ENCODE results near the gene SPOCD1. TPM values are rescaled to one million over a fixed set of nuclear protein-coding genes. Genes with fewer than 3 reads are reported as not detected.

The SPOCD1 gene
- total RNA-seq, 1 donor from 2014 or later, result 28.0 TPM

GRCh38 chr1:31799895-31800673, 15.7 kb downstream of the SPOCD1 start:
- Histone ChIP-seq H3K9me3 (ENCODE audit: insufficient read depth, low read depth, low read length) (no peaks in the 10 kb centered on the region), H3K4me2 (ENCODE audit: low read length) (peak overlapping the region; percentile 99), H3K79me2 (ENCODE audit: insufficient read depth, low read length) (peaks cover 36% of the 10 kb centered on the region), H3K4me1 (ENCODE audit: insufficient read depth, low read length) (peaks cover 33% of the 10 kb centered on the region), H3K27ac (ENCODE audit: low read depth, low read length) (no peak overlapping the region), H3K4me3 (ENCODE audit: insufficient read depth, low read depth, low read length) (no peak overlapping the region), H4K20me1 (ENCODE audit: insufficient read depth, low read length) (peaks cover 25% of the 10 kb centered on the region), H3K9ac (ENCODE audit: low read length) (no peak overlapping the region), H3K36me3 (ENCODE audit: insufficient read depth, low read length) (no peaks in the 10 kb centered on the region), H3K27me3 (ENCODE audit: insufficient read depth, low read length) (no peaks in the 10 kb centered on the region), H2AFZ (ENCODE audit: low read depth, low read length) (no peak overlapping the region)
- Mint-ChIP-seq H3K4me1 (ENCODE audit: low read depth, unreplicated experiment) (peaks cover 20% of the 10 kb centered on the region), H3K9me3 (ENCODE audit: unreplicated experiment) (no peaks in the 10 kb centered on the region), H3K27me3 (ENCODE audit: low read depth, unreplicated experiment) (no peaks in the 10 kb centered on the region), H3K4me3 (ENCODE audit: unreplicated experiment) (no peak overlapping the region), H3K36me3 (ENCODE audit: low read depth, unreplicated experiment) (no peaks in the 10 kb centered on the region), H3K27ac (ENCODE audit: unreplicated experiment) (no peak overlapping the region)
- TF ChIP-seq CTCF (IDR thresholded peaks at IDR 0.05; ENCODE audit: insufficient read depth, low read depth, low read length), result no peak
- DNase-seq (ENCODE audit: low read depth) (no peak), FAIRE-seq (no peak)

DNA sequence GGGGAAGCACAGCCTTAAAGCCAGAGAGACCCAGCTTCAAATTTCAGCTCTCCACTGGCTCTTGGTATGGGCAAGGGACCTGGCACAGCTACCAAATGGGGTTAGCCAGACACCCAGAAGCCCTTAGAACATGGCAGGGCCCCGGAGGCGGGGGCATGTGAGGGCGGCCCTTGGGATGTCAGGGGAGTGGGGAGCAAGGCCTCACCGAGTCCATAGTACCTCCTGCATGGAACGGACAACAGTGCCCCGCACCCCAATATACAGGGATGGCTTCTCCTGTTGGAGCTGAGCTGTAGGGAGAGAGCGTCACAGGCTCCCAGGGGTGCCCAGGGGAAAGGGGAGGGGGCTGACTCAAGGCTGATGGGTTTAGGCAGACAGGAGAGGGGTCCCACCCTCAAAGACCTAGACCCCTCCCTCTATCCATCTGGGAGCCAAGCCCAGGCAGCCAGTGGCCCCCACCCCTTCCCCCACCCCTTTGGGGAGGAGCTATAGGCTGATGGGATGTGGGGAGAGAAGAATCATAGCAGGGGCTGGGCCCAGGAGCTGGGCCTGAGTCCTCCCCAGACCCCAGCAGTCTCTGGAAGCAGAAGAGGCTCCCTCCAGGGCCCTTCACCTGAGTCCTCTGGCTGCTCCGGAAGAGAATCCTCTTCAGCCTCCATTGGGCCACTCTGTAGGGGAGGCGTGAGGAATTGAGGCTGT, 16.5 kb downstream of the SPOCD1 start:
- H3K9ac ChIP-seq (ENCODE audit: low read length), result peak overlapping the region; percentile 94
- H3K4me2 ChIP-seq (ENCODE audit: low read length), result peak overlapping the region; percentile 99
- DNase-seq (ENCODE audit: low read depth), result no peak

More for the DNA sequence above, 16.5 kb downstream of the SPOCD1 start:
- Mint-ChIP-seq H3K27ac (ENCODE audit: unreplicated experiment) (no peak overlapping the region), H3K4me1 (ENCODE audit: low read depth, unreplicated experiment) (peaks cover 20% of the 10 kb centered on the region), H3K36me3 (ENCODE audit: low read depth, unreplicated experiment) (no peaks in the 10 kb centered on the region), H3K4me3 (ENCODE audit: unreplicated experiment) (no peak overlapping the region), H3K9me3 (ENCODE audit: unreplicated experiment) (no peaks in the 10 kb centered on the region), H3K27me3 (ENCODE audit: low read depth, unreplicated experiment) (no peaks in the 10 kb centered on the region)
- Histone ChIP-seq H3K79me2 (ENCODE audit: insufficient read depth, low read length) (peaks cover 42% of the 10 kb centered on the region), H4K20me1 (ENCODE audit: insufficient read depth, low read length) (peaks cover 31% of the 10 kb centered on the region), H3K36me3 (ENCODE audit: insufficient read depth, low read length) (no peaks in the 10 kb centered on the region), H3K9me3 (ENCODE audit: insufficient read depth, low read depth, low read length) (no peaks in the 10 kb centered on the region), H3K27me3 (ENCODE audit: insufficient read depth, low read length) (no peaks in the 10 kb centered on the region), H3K4me3 (ENCODE audit: insufficient read depth, low read depth, low read length) (peak overlapping the region; percentile 97), H2AFZ (ENCODE audit: low read depth, low read length) (peak overlapping the region; percentile 44), H3K27ac (ENCODE audit: low read depth, low read length) (peak overlapping the region; percentile 72), H3K4me1 (ENCODE audit: insufficient read depth, low read length) (peaks cover 38% of the 10 kb centered on the region)
- TF ChIP-seq EZH2 (IDR thresholded peaks at IDR 0.05; ENCODE audit: insufficient read depth, low read length), result no peak
- no peak for TF ChIP-seq CTCF (IDR thresholded peaks at IDR 0.05; ENCODE audit: insufficient read depth, low read depth, low read length)
- FAIRE-seq, result no peak
